ENCODE results near the gene ATG4B.
"Not testable (repeated sequence)": the region's sequence is repeated elsewhere in the genome, so short reads cannot be mapped to it uniquely, and the experiment has no call there.

Gene ATG4B

DNA sequence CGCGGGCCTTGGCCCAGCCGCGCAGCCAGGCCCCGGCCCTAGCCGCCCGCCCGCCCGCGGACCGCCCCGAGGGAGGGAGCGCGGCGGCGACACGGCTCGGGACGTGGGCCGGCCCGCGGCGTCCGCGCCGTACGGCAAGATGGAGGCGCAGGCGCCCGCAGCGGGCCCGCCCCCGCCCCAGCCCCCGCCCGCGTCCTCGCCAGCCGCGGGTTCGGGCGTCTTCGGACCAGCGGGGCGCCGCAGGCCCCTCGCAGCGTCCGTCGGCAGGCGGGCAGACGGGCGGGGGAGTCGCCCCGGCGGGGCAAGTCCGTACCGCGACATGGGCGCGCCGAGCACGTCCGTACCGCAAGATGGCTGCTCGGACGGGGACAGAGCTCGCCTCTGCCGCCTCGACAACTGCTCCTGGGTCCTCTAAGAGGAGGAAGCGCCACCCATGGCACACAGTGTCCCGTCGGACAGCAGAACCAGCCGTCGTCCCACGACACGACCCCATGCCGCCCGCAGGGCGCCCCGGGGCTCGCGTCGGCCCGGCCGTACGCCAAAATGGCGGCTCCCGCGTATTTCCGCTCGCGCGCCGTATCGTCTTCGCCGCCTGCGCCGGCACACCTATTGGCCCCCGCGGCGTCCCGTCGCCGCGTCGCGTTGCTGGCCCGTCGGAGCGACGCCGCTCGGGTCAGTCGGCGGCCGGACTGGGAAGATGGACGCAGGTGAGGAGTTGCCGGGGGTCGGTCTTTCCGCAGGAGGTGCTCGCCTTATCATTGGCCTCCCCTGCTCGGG lies at the start of gene ATG4B, which contains the start of gene THAP4:
Gene ATG4B, plus strand, starts transcription at position 676 of the 777 bp plus-strand sequence. Its CDS starts 22 bp downstream, at position 698.
Gene THAP4, minus strand, starts transcription at position 141 of the 777 bp plus-strand sequence. CDS start 141 bp downstream, outside the sequence.
- no peak for DNase-seq

- DNase-seq: not testable (repeated sequence)
Observed at GRCh38 chr2:241589863-241590262, 47.6 kb upstream of the ATG4B start.

- not testable (repeated sequence) for DNase-seq
Observed at GRCh38 chr2:241590496-241591455, 46.7 kb upstream of the ATG4B start.

DNA sequence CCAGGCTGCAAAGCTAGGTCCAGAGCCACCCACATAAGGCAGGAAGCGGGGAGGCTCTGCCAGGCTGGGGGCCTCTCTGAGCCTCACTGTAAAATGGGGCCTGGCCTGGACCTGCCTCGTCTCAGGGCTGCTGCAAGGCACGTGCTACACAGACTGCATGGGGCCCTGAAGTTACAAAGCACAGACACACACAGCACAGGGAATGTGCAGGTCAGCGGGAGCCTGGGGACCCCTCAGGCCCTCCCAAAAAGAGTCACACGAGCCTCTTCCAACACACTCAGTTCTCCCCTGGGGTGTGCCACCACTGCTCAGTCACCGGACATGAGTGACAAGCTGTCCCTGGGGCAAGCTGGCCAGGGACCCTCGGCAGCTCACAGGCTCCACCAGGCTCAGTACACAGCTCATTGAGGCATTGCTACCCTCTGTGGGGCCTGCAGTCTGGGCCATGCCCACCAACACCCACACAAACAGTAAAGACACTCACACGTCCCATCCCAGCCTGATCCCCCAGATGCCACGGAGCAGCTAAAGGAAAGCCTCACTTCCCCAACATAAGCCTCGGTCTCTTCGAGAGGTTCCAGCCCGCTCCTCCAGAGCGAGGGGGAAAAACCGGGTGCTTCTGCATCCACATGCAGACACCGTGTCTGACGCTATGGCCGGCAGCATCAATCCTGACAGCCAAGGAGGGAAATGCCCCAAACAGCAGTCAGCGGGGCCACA lies 45.2 kb upstream of the ATG4B start:
- DNase-seq: no peak

DNA sequence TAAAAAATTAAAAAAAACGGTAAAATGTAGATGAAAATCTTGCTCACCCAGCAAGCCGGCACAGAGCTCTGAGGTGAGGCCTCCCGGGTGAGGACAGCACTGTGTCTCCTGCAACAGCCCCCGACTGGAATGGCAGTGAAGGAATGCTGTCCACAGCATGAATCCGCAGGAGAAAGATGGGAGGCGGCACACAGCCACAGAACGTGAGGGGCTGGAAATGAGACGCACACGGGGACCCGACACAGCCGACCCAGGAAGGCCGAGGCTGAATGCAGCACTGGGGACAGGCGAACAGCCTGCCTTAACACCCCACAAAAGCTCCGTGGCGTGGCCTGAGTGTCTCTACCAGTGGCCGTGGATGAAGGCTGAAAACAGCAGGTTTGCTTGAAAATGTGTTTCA lies 44.2 kb upstream of the ATG4B start:
- DNase-seq: no peak

DNA sequence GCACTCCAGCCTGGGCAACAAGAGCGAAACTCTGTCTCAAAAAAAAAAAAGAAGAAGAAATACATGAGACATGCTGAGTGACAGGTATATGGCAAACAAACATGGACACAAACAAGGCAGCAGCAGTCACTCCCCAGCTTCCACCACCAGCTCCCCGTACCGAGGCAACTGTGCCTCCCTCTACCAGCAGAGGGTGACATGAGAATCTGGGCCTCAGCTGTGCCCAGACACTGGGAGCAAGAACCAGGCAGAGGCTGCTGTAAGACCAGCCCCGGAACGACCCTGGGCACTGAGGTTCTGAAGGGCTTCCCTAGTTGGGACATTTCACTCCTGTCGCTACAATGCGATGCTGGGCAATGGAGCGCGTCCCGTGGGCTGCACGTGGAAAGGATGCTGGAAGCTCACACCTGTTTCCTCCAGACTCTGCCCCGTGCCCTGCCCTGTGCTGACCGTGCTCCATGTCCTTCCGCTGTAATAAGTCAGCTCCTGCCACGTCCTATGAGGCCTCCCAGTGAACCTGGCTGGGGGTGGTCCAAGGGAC lies 41.8 kb upstream of the ATG4B start:
- no peak for DNase-seq

GRCh38 chr2:241597561-241597960 lies 39.9 kb upstream of the ATG4B start:
- DNase-seq: no peak

- DNase-seq: no peak
Observed at GRCh38 chr2:241598061-241598460, 39.4 kb upstream of the ATG4B start.

DNA sequence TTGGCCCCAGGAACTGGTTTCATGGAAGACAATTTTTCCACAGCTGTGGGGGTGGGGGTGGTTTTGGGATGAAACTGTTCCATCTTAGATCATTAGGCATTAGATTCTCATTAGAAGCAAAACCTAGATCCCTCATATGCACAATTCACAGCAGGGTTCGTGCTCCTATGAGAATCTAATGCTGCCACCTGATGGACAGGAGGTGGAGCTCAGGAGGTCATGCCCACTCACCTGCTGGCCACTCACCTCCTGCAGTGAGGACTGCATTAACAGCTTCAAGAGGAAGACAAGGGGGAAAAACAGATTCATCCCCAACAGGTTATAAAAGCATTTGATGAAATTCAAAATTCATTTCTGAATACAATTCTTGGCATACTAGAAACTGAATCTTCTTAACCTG lies 39.0 kb upstream of the ATG4B start:
- DNase-seq: no peak

GRCh38 chr2:241599615-241600014 lies 37.9 kb upstream of the ATG4B start:
- no peak for DNase-seq

- no peak for DNase-seq
Observed at GRCh38 chr2:241601841-241602240, 35.7 kb upstream of the ATG4B start.

DNA sequence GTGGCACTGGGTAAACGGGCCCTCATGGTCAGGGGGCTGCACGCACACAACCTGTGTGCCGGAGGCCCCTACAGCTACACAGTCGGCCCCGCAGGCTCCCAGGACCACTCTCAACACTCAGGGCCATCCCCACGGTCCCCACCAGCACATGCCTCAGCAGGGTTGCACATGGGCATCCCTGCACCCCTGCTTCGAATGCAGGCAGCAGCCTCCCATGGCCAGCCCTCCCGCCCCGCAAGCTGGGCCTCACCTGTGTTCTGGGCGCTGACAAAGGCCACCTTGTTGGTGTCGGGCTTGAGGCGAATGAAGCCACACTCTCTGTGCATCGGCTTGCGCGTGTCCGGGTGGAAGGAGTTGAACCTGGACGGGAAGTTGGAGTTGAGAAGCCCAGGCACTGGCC lies 34.8 kb upstream of the ATG4B start:
- DNase-seq: no peak

DNA sequence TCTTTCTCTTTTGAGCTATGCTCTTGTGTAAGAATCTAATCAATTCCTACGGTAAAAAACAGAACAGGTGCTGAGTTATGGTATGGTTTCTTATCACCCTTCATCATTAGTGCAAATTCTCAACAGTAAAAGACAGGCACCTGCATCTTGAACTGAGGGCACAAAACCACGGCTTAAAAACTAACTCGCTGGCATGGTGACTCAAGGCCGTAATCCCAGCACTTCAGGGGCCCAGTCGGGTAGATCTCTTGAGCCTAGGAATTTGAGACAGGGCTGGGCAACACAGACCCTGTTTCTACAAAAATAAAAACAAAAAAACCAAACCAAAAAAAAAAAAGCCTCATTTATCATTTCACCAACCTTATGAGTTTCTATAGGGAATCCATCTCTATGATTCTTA lies 33.8 kb upstream of the ATG4B start:
- DNase-seq: no peak

DNA sequence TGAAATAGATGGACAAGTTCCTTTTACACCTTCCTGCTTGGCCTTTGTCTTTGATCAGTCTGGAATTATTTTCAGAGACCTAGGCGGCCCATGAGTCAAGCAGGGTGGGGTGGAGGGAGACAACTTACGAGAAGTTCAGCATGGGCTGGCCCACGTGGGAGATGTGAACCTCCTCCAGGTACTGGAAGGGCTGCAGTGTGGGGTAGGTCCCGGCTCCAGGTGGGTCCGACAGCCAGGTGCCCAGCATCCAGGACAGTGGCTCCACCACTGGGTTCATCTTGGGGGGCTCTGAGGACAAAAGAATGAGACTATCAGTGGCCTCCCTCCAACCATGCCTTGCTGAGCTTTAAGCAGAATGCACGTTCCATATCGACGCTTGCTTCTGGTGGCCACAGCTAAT lies 31.3 kb upstream of the ATG4B start:
- no peak for DNase-seq

DNA sequence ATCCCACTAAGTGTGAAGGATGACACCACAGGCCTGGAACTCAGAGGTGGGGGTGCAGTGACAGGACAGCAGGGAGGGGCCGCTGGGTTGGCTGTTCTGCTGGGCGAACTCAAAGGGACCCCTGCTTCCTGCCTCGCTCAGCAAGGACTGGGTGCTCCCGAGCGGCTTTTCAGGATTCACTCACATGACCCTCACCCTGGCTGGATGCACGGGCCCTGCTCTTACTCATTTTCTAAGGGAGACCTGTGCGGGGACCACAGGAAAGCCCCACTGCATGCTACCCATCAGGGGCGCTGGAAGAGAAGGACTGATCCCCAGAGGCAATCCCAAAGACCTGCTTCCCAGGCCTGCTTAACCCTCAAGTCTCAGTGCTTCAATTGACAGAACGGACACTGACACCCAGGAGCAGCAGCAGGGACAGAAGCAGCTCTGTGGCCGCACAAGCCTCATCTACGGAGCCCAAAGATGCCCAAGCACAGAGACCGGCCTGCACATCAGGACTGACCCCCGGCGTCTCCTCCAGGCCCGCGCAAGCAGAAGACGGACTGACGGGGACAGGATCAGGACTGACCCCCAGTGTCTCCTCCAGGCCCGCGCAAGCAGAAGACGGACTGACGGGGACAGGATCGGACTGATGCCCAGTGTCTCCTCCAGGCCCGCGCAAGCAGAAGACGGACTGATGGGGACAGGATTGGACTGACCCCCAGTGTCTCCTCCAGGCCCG lies 30.2 kb upstream of the ATG4B start:
- DNase-seq: no peak

GRCh38 chr2:241608881-241609280 lies 28.6 kb upstream of the ATG4B start:
- no peak for DNase-seq

GRCh38 chr2:241609859-241610793 lies 27.4 kb upstream of the ATG4B start:
- DNase-seq: no peak

- DNase-seq: no peak
Observed at GRCh38 chr2:241611062-241611461, 26.4 kb upstream of the ATG4B start.

- DNase-seq: no peak
Observed at GRCh38 chr2:241612156-241613016, 25.1 kb upstream of the ATG4B start.
